Muscle layer of duodenum (tissue), 2 donors: ENCODE data around the gene ZCCHC7.

ENCODE experiments used
- H3K27ac ChIP-seq: one replicate; pipeline ENCODE4 v1.7.0; 2013; ENCODE audit warnings: mild to moderate bottlenecking, low read length
- H3K27me3 ChIP-seq: one replicate; pipeline ENCODE4 v1.7.0; 2013; ENCODE audit warnings: low read depth, mild to moderate bottlenecking, control low read depth, low read length
- H3K36me3 ChIP-seq, 2 donors: one replicate each; pipeline ENCODE4 v1.7.0; 2013; ENCODE audit warnings: low read length in 2 of 2, control low read depth in 1 of 2, mild to moderate bottlenecking in 1 of 2; ENCODE audit not compliant: insufficient read depth in 2 of 2, control insufficient read depth in 1 of 2
- H3K4me1 ChIP-seq, 2 donors: one replicate each; pipeline ENCODE4 v1.7.0; 2013; ENCODE audit warnings: low read length in 2 of 2, mild to moderate bottlenecking in 2 of 2, control low read depth in 1 of 2, moderate library complexity in 1 of 2; ENCODE audit not compliant: insufficient read depth in 2 of 2, control insufficient read depth in 1 of 2
- H3K4me3 ChIP-seq, 2 donors: one replicate each; pipeline ENCODE4 v1.7.0; 2013; ENCODE audit warnings: low read length in 2 of 2, low read depth in 1 of 2, mild to moderate bottlenecking in 1 of 2
- H3K9me3 ChIP-seq, 2 donors: one replicate each; pipeline ENCODE4 v1.7.0; 2013; ENCODE audit warnings: low read length in 2 of 2, control low read depth in 1 of 2, mild to moderate bottlenecking in 1 of 2; ENCODE audit not compliant: control insufficient read depth in 1 of 2
- donor health status: healthy.

Gene ZCCHC7

GRCh38 chr9:37404590-37404989 lies 284.2 kb downstream of the ZCCHC7 start:
- H3K4me3 ChIP-seq, result no peak overlapping the region
- no peaks in the 10 kb centered on the region for H3K27me3 ChIP-seq
- H3K36me3 ChIP-seq, result no peaks in the 10 kb centered on the region
- H3K27ac ChIP-seq, result no peak overlapping the region
- no peaks in the 10 kb centered on the region for H3K9me3 ChIP-seq
- no peaks in the 10 kb centered on the region for H3K4me1 ChIP-seq

- H3K4me3 ChIP-seq, result no peak overlapping the region
- no peaks in the 10 kb centered on the region for H3K36me3 ChIP-seq
- H3K27me3 ChIP-seq, result no peaks in the 10 kb centered on the region
- H3K9me3 ChIP-seq, result no peaks in the 10 kb centered on the region
- no peak overlapping the region for H3K27ac ChIP-seq
- H3K4me1 ChIP-seq, result no peaks in the 10 kb centered on the region
These were observed 285.0 kb downstream of the ZCCHC7 start for GRCh38 chr9:37405350-37405749.

- H3K27me3 ChIP-seq, result no peaks in the 10 kb centered on the region
- no peak overlapping the region for H3K4me3 ChIP-seq
- no peaks in the 10 kb centered on the region for H3K4me1 ChIP-seq
- no peaks in the 10 kb centered on the region for H3K36me3 ChIP-seq
- no peaks in the 10 kb centered on the region for H3K9me3 ChIP-seq
- H3K27ac ChIP-seq, result no peak overlapping the region
These were observed 285.5 kb downstream of the ZCCHC7 start for GRCh38 chr9:37405764-37406380.

GRCh38 chr9:37406603-37407401 lies 286.4 kb downstream of the ZCCHC7 start:
- no peaks in the 10 kb centered on the region for H3K4me1 ChIP-seq
- no peak overlapping the region for H3K4me3 ChIP-seq
- H3K9me3 ChIP-seq, result no peaks in the 10 kb centered on the region
- no peaks in the 10 kb centered on the region for H3K27me3 ChIP-seq
- no peaks in the 10 kb centered on the region for H3K36me3 ChIP-seq
- H3K27ac ChIP-seq, result no peak overlapping the region

GRCh38 chr9:37407468-37407867 lies 287.1 kb downstream of the ZCCHC7 start:
- H3K9me3 ChIP-seq, result no peaks in the 10 kb centered on the region
- no peaks in the 10 kb centered on the region for H3K4me1 ChIP-seq
- H3K27ac ChIP-seq, result no peak overlapping the region
- H3K4me3 ChIP-seq, result no peak overlapping the region
- no peaks in the 10 kb centered on the region for H3K36me3 ChIP-seq
- no peaks in the 10 kb centered on the region for H3K27me3 ChIP-seq
